ENCODE results near the gene UQCR11.

DNA sequence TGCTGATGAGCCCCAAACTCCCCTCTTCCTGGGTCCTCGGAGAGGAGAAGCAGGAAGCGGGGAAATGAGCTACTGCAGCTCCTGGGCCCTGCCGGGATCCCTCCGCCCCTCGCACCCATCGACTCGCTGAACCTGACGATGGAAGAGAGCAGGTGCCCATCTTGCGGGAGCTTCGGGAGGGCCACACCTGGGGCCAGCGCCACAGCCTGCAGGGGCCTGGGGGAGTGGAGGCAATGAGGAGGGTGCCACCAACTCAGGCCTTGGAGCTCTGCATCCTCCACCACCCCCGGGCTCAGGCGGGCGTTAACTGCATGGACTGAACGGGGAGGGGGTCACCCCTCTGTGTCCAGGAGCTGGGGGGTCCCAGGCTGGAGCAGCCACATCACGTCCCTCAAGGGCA, 38.8 kb upstream of the UQCR11 start:
- TF ChIP-seq POLR2A (IDR thresholded peaks at IDR 0.05; ENCODE audit: low read depth, low read length) (no peak), BHLHE40 (IDR thresholded peaks at IDR 0.05; ENCODE audit: low read depth, low read length) (no peak), CEBPB (IDR thresholded peaks at IDR 0.05; ENCODE audit: low read depth, low read length) (no peak), RCOR1 (IDR thresholded peaks at IDR 0.05; ENCODE audit: insufficient replicate concordance, low read length) (no peak), SMC3 (IDR thresholded peaks at IDR 0.05; ENCODE audit: low read depth, low read length) (no peak), RAD21 (IDR thresholded peaks at IDR 0.05; ENCODE audit: low read length) (no peak), MXI1 (IDR thresholded peaks at IDR 0.05; ENCODE audit: borderline replicate concordance, low read depth, low read length) (no peak), MAFK (IDR thresholded peaks at IDR 0.05; ENCODE audit: low read depth, low read length) (no peak)
- TF ChIP-seq, protein P1, sequence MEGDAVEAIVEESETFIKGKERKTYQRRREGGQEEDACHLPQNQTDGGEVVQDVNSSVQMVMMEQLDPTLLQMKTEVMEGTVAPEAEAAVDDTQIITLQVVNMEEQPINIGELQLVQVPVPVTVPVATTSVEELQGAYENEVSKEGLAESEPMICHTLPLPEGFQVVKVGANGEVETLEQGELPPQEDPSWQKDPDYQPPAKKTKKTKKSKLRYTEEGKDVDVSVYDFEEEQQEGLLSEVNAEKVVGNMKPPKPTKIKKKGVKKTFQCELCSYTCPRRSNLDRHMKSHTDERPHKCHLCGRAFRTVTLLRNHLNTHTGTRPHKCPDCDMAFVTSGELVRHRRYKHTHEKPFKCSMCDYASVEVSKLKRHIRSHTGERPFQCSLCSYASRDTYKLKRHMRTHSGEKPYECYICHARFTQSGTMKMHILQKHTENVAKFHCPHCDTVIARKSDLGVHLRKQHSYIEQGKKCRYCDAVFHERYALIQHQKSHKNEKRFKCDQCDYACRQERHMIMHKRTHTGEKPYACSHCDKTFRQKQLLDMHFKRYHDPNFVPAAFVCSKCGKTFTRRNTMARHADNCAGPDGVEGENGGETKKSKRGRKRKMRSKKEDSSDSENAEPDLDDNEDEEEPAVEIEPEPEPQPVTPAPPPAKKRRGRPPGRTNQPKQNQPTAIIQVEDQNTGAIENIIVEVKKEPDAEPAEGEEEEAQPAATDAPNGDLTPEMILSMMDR (conservative IDR thresholded peaks at IDR 0.05; ENCODE audit: low read depth, low read length), result no peak
- TF ChIP-seq, protein P2, sequence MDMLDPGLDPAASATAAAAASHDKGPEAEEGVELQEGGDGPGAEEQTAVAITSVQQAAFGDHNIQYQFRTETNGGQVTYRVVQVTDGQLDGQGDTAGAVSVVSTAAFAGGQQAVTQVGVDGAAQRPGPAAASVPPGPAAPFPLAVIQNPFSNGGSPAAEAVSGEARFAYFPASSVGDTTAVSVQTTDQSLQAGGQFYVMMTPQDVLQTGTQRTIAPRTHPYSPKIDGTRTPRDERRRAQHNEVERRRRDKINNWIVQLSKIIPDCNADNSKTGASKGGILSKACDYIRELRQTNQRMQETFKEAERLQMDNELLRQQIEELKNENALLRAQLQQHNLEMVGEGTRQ (IDR thresholded peaks at IDR 0.05; ENCODE audit: low read depth, low read length), result no peak
- TF ChIP-seq, protein P3, sequence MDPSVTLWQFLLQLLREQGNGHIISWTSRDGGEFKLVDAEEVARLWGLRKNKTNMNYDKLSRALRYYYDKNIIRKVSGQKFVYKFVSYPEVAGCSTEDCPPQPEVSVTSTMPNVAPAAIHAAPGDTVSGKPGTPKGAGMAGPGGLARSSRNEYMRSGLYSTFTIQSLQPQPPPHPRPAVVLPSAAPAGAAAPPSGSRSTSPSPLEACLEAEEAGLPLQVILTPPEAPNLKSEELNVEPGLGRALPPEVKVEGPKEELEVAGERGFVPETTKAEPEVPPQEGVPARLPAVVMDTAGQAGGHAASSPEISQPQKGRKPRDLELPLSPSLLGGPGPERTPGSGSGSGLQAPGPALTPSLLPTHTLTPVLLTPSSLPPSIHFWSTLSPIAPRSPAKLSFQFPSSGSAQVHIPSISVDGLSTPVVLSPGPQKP (IDR thresholded peaks at IDR 0.05; ENCODE audit: borderline replicate concordance, low read depth, low read length), result no peak

Measured in IMR-90 (cell line).